Astrocyte (in vitro differentiated cells and primary cell): Measurements from ENCODE around the gene FBXW7. TPM values are rescaled to one million over a fixed set of nuclear protein-coding genes. Genes with fewer than 3 reads are reported as not detected.

ENCODE experiments used
- DNase-seq: peaks from one replicate; pipeline ENCODE4 v3.0.0-alpha.2; 2010; ENCODE audit warnings: low read depth
- FAIRE-seq: peaks from 2 replicates; lab custom pipeline; 2011; peaks lifted over from hg19 to GRCh38; lab: Jason Lieb, UNC
- H2AFZ ChIP-seq: 2 replicates; pipeline ENCODE4 v1.6.0; 2012; ENCODE audit warnings: low read depth, low read length, inconsistent platforms
- H3K27ac ChIP-seq: 2 replicates; pipeline ENCODE4 v1.5.1; 2011; ENCODE audit warnings: low read depth, low read length, inconsistent platforms
- H3K27me3 ChIP-seq: 2 replicates; pipeline ENCODE4 v1.6.0; 2011; ENCODE audit warnings: low read length, inconsistent platforms; ENCODE audit not compliant: insufficient read depth
- H3K36me3 ChIP-seq: 2 replicates; pipeline ENCODE4 v1.5.1; 2011; ENCODE audit warnings: low read length, inconsistent platforms; ENCODE audit not compliant: insufficient read depth
- H3K4me1 ChIP-seq: 2 replicates; pipeline ENCODE4 v1.5.1; 2011; ENCODE audit warnings: low read length, inconsistent platforms; ENCODE audit not compliant: insufficient read depth
- H3K4me2 ChIP-seq: 2 replicates; pipeline ENCODE4 v1.6.0; 2012; ENCODE audit warnings: low read length, inconsistent platforms
- H3K4me3 ChIP-seq: 2 replicates; pipeline ENCODE4 v1.5.1; 2011; ENCODE audit warnings: low read depth, mild to moderate bottlenecking, low read length, inconsistent platforms; ENCODE audit not compliant: insufficient read depth
- H3K79me2 ChIP-seq: 2 replicates; pipeline ENCODE4 v1.6.0; 2012; ENCODE audit warnings: mild to moderate bottlenecking, low read length, inconsistent platforms; ENCODE audit not compliant: insufficient read depth
- H3K9ac ChIP-seq: 2 replicates; pipeline ENCODE4 v1.6.0; 2012; ENCODE audit warnings: mild to moderate bottlenecking, low read length, inconsistent platforms
- H3K9me3 ChIP-seq: 2 replicates; pipeline ENCODE4 v1.5.1; 2012; ENCODE audit warnings: low read depth, mild to moderate bottlenecking, low read length, inconsistent platforms; ENCODE audit not compliant: insufficient read depth
- H4K20me1 ChIP-seq: 2 replicates; pipeline ENCODE4 v1.6.0; 2012; ENCODE audit warnings: low read length, inconsistent platforms; ENCODE audit not compliant: insufficient read depth
- H3K27ac Mint-ChIP-seq: one replicate; pipeline ENCODE4 v1.8.0; 2021; ENCODE audit warnings: mild to moderate bottlenecking, mixed read lengths; ENCODE audit not compliant: unreplicated experiment
- H3K27me3 Mint-ChIP-seq: one replicate; pipeline ENCODE4 v1.8.0; 2021; ENCODE audit warnings: low read depth, mixed read lengths; ENCODE audit not compliant: unreplicated experiment
- H3K36me3 Mint-ChIP-seq: one replicate; pipeline ENCODE4 v1.8.0; 2021; ENCODE audit warnings: low read depth, mixed read lengths; ENCODE audit not compliant: unreplicated experiment
- H3K4me1 Mint-ChIP-seq: one replicate; pipeline ENCODE4 v1.8.0; 2021; ENCODE audit warnings: low read depth, mixed read lengths; ENCODE audit not compliant: unreplicated experiment
- H3K4me3 Mint-ChIP-seq: one replicate; pipeline ENCODE4 v1.8.0; 2021; ENCODE audit warnings: mild to moderate bottlenecking, moderate library complexity, mixed read lengths; ENCODE audit not compliant: unreplicated experiment
- H3K9me3 Mint-ChIP-seq: one replicate; pipeline ENCODE4 v1.8.0; 2021; ENCODE audit warnings: mild to moderate bottlenecking, mixed read lengths; ENCODE audit not compliant: unreplicated experiment
- EZH2 ChIP-seq: IDR thresholded peaks from 2 replicates; pipeline ENCODE4 v1.6.1; 2012; ENCODE audit warnings: mild to moderate bottlenecking, low read length, inconsistent platforms; ENCODE audit not compliant: insufficient read depth
- total RNA-seq: library from RNA; stranded (reverse); gene quantifications from 2 replicates; pipeline ENCODE4 v1.2.1, GENCODE V29; 2021
- TF ChIP-seq, protein P1 (sequence below): IDR thresholded peaks from 2 replicates; pipeline ENCODE4 v1.5.1; 2011; ENCODE audit warnings: low read depth, mild to moderate bottlenecking, inconsistent platforms, low read length, moderate library complexity; ENCODE audit not compliant: insufficient read depth

Gene FBXW7
- total RNA-seq, 1 donor from 2014 or later, result 34.7 TPM

DNA sequence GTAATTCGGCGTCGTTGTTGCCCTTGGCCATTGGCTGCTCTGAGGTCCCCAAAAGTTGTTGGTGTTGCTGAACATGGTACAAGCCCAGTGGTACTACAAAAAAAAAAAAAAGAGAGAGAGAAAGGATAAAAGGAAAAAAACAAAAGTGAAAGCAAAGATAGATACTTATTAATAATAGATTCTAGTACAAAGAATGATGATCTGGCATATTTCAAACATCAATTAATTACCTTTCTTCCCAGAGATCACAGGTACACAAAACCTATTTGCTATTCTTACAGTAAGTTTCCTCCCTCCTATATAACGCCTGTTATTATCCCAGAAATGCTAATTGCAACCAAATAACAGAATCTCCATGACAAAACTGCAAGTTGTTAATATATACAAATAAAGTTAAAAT, 188.9 kb downstream of the FBXW7 start:
- Histone ChIP-seq H3K36me3 (no peaks in the 10 kb centered on the region), H3K4me2 (no peak overlapping the region), H2AFZ (no peak overlapping the region), H3K27ac (no peak overlapping the region), H4K20me1 (peaks cover 7% of the 10 kb centered on the region), H3K4me3 (no peak overlapping the region), H3K9me3 (no peaks in the 10 kb centered on the region), H3K27me3 (no peaks in the 10 kb centered on the region), H3K9ac (no peak overlapping the region), H3K4me1 (no peaks in the 10 kb centered on the region), H3K79me2 (peaks cover 11% of the 10 kb centered on the region)
- peaks cover 6% of the 10 kb centered on the region for H3K4me1 Mint-ChIP-seq
- no peak overlapping the region for H3K4me3 Mint-ChIP-seq
- peaks cover 5% of the 10 kb centered on the region for H3K36me3 Mint-ChIP-seq
- DNase-seq, result no peak
- FAIRE-seq, result no peak
- no peaks in the 10 kb centered on the region for H3K27me3 Mint-ChIP-seq
- H3K27ac Mint-ChIP-seq, result no peak overlapping the region
- H3K9me3 Mint-ChIP-seq, result no peaks in the 10 kb centered on the region
- no peak for TF ChIP-seq EZH2
- TF ChIP-seq, protein P1, sequence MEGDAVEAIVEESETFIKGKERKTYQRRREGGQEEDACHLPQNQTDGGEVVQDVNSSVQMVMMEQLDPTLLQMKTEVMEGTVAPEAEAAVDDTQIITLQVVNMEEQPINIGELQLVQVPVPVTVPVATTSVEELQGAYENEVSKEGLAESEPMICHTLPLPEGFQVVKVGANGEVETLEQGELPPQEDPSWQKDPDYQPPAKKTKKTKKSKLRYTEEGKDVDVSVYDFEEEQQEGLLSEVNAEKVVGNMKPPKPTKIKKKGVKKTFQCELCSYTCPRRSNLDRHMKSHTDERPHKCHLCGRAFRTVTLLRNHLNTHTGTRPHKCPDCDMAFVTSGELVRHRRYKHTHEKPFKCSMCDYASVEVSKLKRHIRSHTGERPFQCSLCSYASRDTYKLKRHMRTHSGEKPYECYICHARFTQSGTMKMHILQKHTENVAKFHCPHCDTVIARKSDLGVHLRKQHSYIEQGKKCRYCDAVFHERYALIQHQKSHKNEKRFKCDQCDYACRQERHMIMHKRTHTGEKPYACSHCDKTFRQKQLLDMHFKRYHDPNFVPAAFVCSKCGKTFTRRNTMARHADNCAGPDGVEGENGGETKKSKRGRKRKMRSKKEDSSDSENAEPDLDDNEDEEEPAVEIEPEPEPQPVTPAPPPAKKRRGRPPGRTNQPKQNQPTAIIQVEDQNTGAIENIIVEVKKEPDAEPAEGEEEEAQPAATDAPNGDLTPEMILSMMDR, result no peak

DNA sequence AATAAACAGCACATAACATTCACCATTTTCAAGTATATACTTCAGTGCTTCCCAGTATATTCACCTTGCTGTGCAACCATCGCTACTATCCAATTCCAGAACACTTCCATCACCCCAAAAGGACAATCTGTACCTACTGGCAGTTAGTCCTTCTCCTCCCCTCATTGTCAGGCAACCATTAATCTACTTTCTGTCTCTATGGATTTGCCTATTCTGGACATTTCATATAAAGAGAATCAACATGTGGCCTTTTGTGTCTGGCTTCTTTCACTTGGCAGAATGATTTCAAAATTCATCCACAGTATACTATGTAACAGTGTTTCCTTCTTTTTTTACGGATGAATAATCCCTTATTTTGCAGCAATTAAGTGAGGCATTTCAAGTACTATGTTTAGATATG, 189.4 kb downstream of the FBXW7 start:
- H3K9me3 Mint-ChIP-seq, result no peaks in the 10 kb centered on the region
- H3K27me3 ChIP-seq, result no peaks in the 10 kb centered on the region
- H3K4me3 ChIP-seq, result no peak overlapping the region
- H3K79me2 ChIP-seq, result peaks cover 11% of the 10 kb centered on the region
- H3K4me3 Mint-ChIP-seq, result no peak overlapping the region
- H3K4me1 Mint-ChIP-seq, result peaks cover 8% of the 10 kb centered on the region
- H2AFZ ChIP-seq, result no peak overlapping the region
- H4K20me1 ChIP-seq, result peaks cover 7% of the 10 kb centered on the region
- DNase-seq, result no peak
- H3K36me3 Mint-ChIP-seq, result peaks cover 5% of the 10 kb centered on the region
- H3K36me3 ChIP-seq, result no peaks in the 10 kb centered on the region
- FAIRE-seq, result no peak
- H3K27me3 Mint-ChIP-seq, result no peaks in the 10 kb centered on the region
- H3K4me1 ChIP-seq, result no peaks in the 10 kb centered on the region
- no peak overlapping the region for H3K4me2 ChIP-seq
- H3K9me3 ChIP-seq, result no peaks in the 10 kb centered on the region
- no peak for TF ChIP-seq EZH2
- TF ChIP-seq, protein P1, result no peak
- no peak overlapping the region for H3K27ac ChIP-seq
- H3K27ac Mint-ChIP-seq, result no peak overlapping the region
- no peak overlapping the region for H3K9ac ChIP-seq

DNA sequence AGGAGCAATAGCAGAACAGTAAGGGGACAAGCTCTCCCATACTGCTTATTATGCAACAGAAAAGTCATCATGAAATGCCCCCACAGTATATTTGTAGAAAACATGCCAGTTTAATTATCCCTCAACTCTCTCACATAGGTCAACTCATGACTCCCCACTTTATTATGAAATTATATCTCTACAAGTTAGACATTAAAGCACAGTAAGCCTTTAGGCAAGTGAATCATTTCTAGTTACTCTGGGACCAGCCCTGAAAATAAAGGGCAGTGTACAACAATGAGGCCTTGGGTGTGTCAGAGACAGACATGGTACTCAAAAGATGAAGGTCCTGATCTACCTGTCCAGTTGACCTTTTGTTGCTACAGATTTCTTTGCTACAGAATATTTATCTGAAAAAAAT, 191.9 kb downstream of the FBXW7 start:
- Mint-ChIP-seq H3K27me3 (no peaks in the 10 kb centered on the region), H3K9me3 (no peaks in the 10 kb centered on the region), H3K27ac (no peak overlapping the region), H3K4me1 (peaks cover 8% of the 10 kb centered on the region), H3K36me3 (peaks cover 5% of the 10 kb centered on the region), H3K4me3 (no peak overlapping the region)
- FAIRE-seq (no peak), DNase-seq (no peak)
- H3K27me3 ChIP-seq, result no peaks in the 10 kb centered on the region
- H3K27ac ChIP-seq, result no peak overlapping the region
- no peak overlapping the region for H3K4me2 ChIP-seq
- H3K4me1 ChIP-seq, result no peaks in the 10 kb centered on the region
- peaks cover 7% of the 10 kb centered on the region for H4K20me1 ChIP-seq
- H3K4me3 ChIP-seq, result no peak overlapping the region
- H3K9me3 ChIP-seq, result no peaks in the 10 kb centered on the region
- no peak overlapping the region for H3K9ac ChIP-seq
- TF ChIP-seq, protein P1, result no peak
- no peak for TF ChIP-seq EZH2
- no peaks in the 10 kb centered on the region for H3K79me2 ChIP-seq
- no peak overlapping the region for H2AFZ ChIP-seq
- peaks cover 2% of the 10 kb centered on the region for H3K36me3 ChIP-seq
